DND-41 (cell line): Measurements from ENCODE around the gene TIGIT.

Experiments used
- EZH2 ChIP-seq: IDR thresholded peaks from 3 replicates; pipeline ENCODE4 v1.6.1; 2012; ENCODE audit warnings: borderline replicate concordance, low read depth, mild to moderate bottlenecking, moderate library complexity, low read length, inconsistent platforms; ENCODE audit not compliant: severe bottlenecking
- TF ChIP-seq, protein P1 (sequence below): IDR thresholded peaks from 2 replicates; pipeline ENCODE4 v1.5.1; 2012; ENCODE audit warnings: borderline replicate concordance, low read length, moderate library complexity, mild to moderate bottlenecking; ENCODE audit not compliant: poor library complexity, severe bottlenecking; ENCODE audit errors: extremely low read depth

DNA sequence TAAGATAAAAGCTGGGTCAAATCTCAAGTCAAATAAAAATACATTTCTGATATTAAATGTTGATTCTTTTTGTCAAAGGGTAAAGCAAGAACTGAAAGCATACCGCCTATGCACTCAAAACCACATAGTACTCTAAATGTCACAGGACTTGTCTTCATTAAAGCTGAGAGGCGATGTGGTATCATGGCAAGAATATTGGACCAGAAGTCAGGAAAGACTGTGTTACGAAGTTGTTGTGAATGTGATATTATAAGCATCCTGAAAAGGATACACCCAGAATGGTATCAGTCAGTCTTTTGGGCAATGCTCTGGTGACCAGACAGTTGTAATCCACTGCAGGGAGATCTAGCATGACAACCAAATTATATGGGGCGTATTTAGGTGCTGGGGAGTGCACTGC is 33.8 kb downstream of the TIGIT start:
- TF ChIP-seq, protein P1, sequence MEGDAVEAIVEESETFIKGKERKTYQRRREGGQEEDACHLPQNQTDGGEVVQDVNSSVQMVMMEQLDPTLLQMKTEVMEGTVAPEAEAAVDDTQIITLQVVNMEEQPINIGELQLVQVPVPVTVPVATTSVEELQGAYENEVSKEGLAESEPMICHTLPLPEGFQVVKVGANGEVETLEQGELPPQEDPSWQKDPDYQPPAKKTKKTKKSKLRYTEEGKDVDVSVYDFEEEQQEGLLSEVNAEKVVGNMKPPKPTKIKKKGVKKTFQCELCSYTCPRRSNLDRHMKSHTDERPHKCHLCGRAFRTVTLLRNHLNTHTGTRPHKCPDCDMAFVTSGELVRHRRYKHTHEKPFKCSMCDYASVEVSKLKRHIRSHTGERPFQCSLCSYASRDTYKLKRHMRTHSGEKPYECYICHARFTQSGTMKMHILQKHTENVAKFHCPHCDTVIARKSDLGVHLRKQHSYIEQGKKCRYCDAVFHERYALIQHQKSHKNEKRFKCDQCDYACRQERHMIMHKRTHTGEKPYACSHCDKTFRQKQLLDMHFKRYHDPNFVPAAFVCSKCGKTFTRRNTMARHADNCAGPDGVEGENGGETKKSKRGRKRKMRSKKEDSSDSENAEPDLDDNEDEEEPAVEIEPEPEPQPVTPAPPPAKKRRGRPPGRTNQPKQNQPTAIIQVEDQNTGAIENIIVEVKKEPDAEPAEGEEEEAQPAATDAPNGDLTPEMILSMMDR: no peak
- no peak for TF ChIP-seq EZH2
